Measurements from ENCODE around the gene C1QTNF5. TPM values are rescaled to one million over a fixed set of nuclear protein-coding genes. Genes with fewer than 3 reads are reported as not detected.
A peak's percentile ranks its signal among the peaks of the same experiment; 100 is the strongest.

Gene C1QTNF5
- total RNA-seq, 2 donors from 2014 or later = 0.62 to 0.66 TPM

DNA sequence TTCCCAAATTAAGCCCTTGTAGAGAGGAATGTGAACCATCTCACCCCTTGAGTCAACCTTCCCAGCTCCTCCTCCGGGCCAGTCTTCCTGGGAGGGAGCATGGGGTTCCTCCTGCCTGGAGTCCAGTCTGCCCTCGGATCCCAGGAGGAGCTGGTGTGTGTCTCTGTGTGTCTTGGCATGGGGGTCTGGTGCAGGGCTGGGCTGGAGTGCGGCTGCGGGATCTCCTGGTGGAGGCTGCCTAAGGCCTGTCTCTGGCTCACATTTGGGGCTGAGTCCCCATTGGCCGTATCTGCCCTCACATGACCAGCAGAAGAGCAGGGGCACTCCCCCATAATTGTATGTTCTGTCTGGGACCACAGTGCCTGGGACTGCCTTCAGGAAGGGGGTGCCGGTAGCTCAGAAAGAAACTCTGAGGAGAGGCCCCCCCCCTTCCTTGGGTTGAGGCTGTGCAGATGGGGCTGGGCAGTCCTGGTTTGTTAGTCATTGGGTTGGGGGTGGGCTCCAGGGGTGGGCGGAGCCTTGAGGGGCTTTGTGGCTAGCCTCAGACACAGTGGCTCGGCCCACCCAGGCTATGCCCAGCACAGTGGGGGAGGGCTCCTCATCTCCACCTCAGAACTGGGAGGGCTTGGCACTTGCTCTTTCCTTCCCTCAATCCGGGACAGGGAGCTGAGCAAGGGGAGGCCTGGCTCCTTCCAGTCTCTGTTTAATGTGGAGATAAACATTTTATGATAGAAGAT, 2.9 kb downstream of the C1QTNF5 start:
- peak overlapping the region; percentile 60 for H3K4me3 ChIP-seq (ENCODE audit: low read length)
- peaks cover 8% of the 10 kb centered on the region for H3K36me3 ChIP-seq (ENCODE audit: control insufficient read depth, insufficient read depth, low read length)
- no peak overlapping the region for H3K9ac ChIP-seq (ENCODE audit: extremely low read depth, low read length, poor library complexity, severe bottlenecking)
- peaks cover 39% of the 10 kb centered on the region for H3K27me3 Mint-ChIP-seq (ENCODE audit: insufficient read depth)
- H3K27me3 ChIP-seq (ENCODE audit: control insufficient read depth, insufficient read depth, low read length, poor library complexity, severe bottlenecking) = peaks cover 40% of the 10 kb centered on the region
- TF ChIP-seq, protein P1, sequence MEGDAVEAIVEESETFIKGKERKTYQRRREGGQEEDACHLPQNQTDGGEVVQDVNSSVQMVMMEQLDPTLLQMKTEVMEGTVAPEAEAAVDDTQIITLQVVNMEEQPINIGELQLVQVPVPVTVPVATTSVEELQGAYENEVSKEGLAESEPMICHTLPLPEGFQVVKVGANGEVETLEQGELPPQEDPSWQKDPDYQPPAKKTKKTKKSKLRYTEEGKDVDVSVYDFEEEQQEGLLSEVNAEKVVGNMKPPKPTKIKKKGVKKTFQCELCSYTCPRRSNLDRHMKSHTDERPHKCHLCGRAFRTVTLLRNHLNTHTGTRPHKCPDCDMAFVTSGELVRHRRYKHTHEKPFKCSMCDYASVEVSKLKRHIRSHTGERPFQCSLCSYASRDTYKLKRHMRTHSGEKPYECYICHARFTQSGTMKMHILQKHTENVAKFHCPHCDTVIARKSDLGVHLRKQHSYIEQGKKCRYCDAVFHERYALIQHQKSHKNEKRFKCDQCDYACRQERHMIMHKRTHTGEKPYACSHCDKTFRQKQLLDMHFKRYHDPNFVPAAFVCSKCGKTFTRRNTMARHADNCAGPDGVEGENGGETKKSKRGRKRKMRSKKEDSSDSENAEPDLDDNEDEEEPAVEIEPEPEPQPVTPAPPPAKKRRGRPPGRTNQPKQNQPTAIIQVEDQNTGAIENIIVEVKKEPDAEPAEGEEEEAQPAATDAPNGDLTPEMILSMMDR (conservative IDR thresholded peaks at IDR 0.05) = no peak
- peak overlapping the region; percentile 83 for H3K4me3 Mint-ChIP-seq
- H3K9me3 Mint-ChIP-seq = no peaks in the 10 kb centered on the region
- peaks cover 5% of the 10 kb centered on the region for H3K36me3 Mint-ChIP-seq (ENCODE audit: low read depth)
- H3K4me1 Mint-ChIP-seq = peaks cover 22% of the 10 kb centered on the region
- peak; percentile 90 for DNase-seq
- H3K27ac Mint-ChIP-seq = peak overlapping the region; percentile 79
- no peaks in the 10 kb centered on the region for H3K9me3 ChIP-seq (ENCODE audit: control insufficient read depth, low read length)
- H3K27ac ChIP-seq (ENCODE audit: low read depth, low read length) = peak overlapping the region; percentile 65
- H3K4me1 ChIP-seq (ENCODE audit: control insufficient read depth, insufficient read depth, low read length) = peaks cover 16% of the 10 kb centered on the region
- WGBS, 2 experiments (ENCODE audit: insufficient coverage in 1 of 2, insufficient read length in 1 of 2) = 33 to 46% methylated on average over 3 to 9 of the region's 9 CpGs

DNA sequence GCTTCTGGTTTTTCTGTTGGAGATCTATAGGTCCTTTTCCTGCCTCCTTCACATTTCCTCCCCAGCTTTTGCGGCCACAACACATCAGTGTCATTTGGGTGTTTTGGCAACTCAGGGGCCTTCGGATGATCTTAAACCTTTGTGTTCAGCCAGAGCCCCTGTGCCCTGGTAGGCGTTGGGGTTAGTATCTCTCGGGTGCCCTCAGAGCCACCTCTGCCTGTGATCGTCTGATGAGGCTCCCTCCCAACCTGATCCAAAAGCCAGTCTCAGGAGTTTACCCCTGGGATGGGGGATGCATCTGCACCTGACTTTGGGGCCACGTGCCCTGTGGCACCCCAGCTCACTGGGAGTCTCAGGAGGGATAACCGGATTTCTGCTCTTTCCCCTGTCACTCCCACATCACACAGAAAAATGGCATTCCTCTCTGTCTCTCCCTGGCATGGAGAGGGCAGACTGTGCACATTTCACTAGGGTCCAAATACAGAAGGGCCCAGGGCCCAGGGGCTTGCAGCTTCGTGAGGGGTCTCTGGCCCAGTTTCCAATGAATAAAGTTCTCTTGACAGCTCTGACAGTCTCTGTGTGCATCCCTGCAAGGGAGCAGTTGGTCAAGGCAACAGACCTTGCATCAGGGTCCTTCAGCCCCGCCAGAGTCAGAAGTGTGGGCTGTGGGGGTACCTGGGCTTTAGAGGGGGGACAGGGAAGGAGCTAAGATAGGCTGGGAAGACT, 3.8 kb downstream of the C1QTNF5 start:
- H3K4me3 ChIP-seq (ENCODE audit: low read length) = peak overlapping the region; percentile 60
- TF ChIP-seq, protein P1 (conservative IDR thresholded peaks at IDR 0.05) = no peak

DNA sequence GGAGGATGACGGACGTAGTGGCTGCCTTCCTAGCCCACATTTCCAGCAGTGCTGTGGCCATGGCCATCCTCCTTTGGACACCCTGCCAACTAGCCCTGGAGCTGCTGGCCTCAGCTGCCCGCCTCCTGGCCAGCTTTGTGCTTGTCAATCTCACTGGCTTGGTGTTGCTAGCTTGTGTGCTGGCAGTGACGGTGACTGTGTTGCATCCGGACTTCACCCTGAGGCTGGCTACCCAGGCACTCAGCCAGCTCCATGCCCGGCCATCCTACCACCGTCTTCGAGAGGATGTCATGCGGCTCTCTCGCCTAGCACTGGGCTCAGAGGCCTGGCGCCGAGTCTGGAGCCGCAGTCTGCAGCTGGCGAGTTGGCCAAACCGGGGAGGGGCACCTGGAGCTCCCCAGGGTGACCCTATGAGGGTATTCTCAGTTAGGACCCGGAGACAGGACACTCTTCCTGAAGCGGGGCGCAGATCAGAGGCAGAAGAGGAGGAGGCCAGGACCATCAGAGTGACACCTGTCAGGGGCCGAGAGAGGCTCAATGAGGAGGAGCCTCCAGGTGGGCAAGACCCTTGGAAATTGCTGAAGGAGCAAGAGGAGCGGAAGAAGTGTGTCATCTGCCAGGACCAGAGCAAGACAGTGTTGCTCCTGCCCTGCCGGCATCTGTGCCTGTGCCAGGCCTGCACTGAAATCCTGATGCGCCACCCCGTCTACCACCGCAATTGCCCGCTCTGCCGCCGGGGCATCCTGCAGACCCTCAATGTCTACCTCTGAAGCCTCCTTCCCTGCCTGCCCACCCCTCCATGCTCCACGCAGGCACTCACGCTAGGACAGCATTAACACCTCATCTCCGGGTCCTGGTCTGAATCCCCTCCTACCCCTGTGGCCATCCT, 4.8 kb downstream of the C1QTNF5 start:
- DNase-seq = peak; percentile 46
- H3K27ac Mint-ChIP-seq = peak overlapping the region; percentile 70
- Histone ChIP-seq H3K9ac (ENCODE audit: extremely low read depth, low read length, poor library complexity, severe bottlenecking) (no peak overlapping the region), H3K27ac (ENCODE audit: low read depth, low read length) (no peak overlapping the region), H3K4me3 (ENCODE audit: low read length) (peak overlapping the region; percentile 91), H3K9me3 (ENCODE audit: control insufficient read depth, low read length) (no peaks in the 10 kb centered on the region), H3K4me1 (ENCODE audit: control insufficient read depth, insufficient read depth, low read length) (peaks cover 16% of the 10 kb centered on the region), H3K27me3 (ENCODE audit: control insufficient read depth, insufficient read depth, low read length, poor library complexity, severe bottlenecking) (peaks cover 22% of the 10 kb centered on the region), H3K36me3 (ENCODE audit: control insufficient read depth, insufficient read depth, low read length) (peaks cover 8% of the 10 kb centered on the region)
- peak overlapping the region; percentile 83 for H3K4me3 Mint-ChIP-seq
- H3K27me3 Mint-ChIP-seq (ENCODE audit: insufficient read depth) = peaks cover 20% of the 10 kb centered on the region
- H3K4me1 Mint-ChIP-seq = peaks cover 22% of the 10 kb centered on the region
- peaks cover 5% of the 10 kb centered on the region for H3K36me3 Mint-ChIP-seq (ENCODE audit: low read depth)
- TF ChIP-seq, protein P1 (conservative IDR thresholded peaks at IDR 0.05) = no peak
- WGBS, 2 experiments (ENCODE audit: insufficient coverage in 1 of 2, insufficient read length in 1 of 2) = 91 to 92% methylated on average over 19 to 30 of the region's 30 CpGs
- H3K9me3 Mint-ChIP-seq = no peaks in the 10 kb centered on the region

More for the DNA sequence above, 3.8 kb downstream of the C1QTNF5 start:
- H3K9ac ChIP-seq (ENCODE audit: extremely low read depth, low read length, poor library complexity, severe bottlenecking) = no peak overlapping the region
- peak overlapping the region; percentile 65 for H3K27ac ChIP-seq (ENCODE audit: low read depth, low read length)
- 89 to 98% methylated on average over 7 to 9 of the region's 9 CpGs for WGBS, 2 experiments (ENCODE audit: insufficient coverage in 1 of 2, insufficient read length in 1 of 2)
- H3K27me3 ChIP-seq (ENCODE audit: control insufficient read depth, insufficient read depth, low read length, poor library complexity, severe bottlenecking) = peaks cover 32% of the 10 kb centered on the region
- H3K27ac Mint-ChIP-seq = peak overlapping the region; percentile 79
- H3K4me3 Mint-ChIP-seq = peak overlapping the region; percentile 83
- peaks cover 8% of the 10 kb centered on the region for H3K36me3 ChIP-seq (ENCODE audit: control insufficient read depth, insufficient read depth, low read length)
- peaks cover 30% of the 10 kb centered on the region for H3K27me3 Mint-ChIP-seq (ENCODE audit: insufficient read depth)
- peak; percentile 41 for DNase-seq
- peaks cover 22% of the 10 kb centered on the region for H3K4me1 Mint-ChIP-seq
- peaks cover 5% of the 10 kb centered on the region for H3K36me3 Mint-ChIP-seq (ENCODE audit: low read depth)
- no peaks in the 10 kb centered on the region for H3K9me3 ChIP-seq (ENCODE audit: control insufficient read depth, low read length)
- H3K9me3 Mint-ChIP-seq = no peaks in the 10 kb centered on the region
- peaks cover 16% of the 10 kb centered on the region for H3K4me1 ChIP-seq (ENCODE audit: control insufficient read depth, insufficient read depth, low read length)

Data from endodermal cell (in vitro differentiated cells).